Activated CD4-positive, alpha-beta T cell treated with anti-CD3 and anti-CD28 coated beads, Interleukin-2, Interleukin-6, amounts not matched to agents 100 ng/mL and 50 ng/mL, durations not matched to agents 16 hours and 8 hours (primary cell): Measurements from ENCODE around the gene ATXN7L2.

ENCODE experiments used
- DNase-seq: peaks from one replicate; pipeline ENCODE4 v3.0.0-alpha.2; 2020

Gene ATXN7L2

DNA sequence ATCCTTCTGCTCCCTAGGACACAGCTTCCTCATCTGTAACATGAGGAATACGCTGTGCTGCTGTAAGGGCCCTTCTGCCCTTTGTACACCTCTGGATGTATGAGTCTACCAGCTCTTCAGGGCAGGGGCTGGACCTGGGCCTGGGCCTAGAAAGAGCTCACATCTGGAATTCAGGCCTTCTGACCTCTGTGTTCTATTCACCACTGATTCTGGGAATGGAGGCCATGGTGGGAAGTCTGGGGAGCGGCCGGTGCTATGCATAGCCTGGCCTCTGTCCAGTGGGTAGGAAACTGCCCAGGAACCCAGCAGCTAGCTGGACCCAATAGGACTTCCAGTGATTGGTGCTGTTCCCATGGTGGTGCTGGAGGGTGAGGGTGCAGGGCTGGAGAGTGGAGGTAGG, 45.0 kb downstream of the ATXN7L2 start:
- DNase-seq: no peak

DNA sequence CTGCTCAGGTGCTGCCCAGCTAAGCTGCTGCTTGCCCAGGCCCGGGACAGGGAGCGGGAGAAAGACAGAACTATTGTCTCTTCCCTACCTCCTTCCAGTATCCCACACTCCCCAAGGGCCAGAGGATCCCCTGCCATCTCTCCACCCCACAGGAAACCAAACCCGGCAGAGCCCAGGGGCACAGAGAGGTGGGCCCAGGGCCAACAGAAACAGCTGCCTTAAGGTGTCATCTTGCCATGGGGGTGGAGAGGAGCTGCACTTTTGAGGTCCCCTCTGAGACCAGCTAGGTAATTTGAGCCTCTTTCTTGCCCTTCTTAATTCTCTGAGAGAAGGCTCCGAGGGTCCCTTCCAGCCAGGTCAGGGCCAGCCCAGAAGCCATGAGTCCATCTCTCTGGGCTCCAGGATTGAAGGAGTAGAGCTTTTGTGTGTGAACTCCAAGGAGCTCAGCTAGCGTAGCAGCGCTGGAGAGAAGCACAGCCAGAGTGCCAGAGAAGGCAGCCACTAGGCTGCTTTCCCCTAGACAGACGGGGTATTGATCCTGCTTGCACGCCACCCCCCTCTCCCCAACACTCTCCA, 46.3 kb downstream of the ATXN7L2 start:
- DNase-seq: no peak

DNA sequence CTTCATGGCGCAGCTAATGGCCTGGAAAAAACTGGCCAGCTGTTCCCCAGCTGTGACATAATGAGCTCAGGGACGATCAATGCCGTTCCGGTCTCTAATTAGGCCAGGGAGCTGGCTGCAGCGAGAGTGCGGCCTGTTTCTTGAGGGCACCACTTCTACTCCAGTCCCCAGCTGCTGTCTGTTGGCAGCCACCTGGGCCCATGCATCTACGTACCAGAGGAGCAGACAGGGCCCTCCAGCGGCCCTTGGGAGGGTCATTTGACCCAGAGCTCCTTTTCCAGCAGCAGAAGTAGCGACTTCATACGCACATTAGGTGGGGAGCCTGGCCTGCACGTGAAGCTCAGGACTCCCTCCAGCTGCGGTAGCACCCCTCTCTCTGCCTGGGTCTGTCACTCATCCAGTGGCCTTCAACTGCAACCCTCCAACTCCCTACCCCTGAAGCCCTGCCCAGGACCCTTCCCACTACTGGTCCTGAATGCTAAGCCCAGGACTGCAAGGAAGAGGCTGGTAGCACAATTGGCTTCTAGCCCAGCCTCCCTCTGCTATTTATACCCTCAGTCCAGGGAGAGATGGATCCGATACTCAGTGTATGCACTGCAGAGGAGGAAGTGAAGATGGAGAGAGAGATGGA, 46.9 kb downstream of the ATXN7L2 start:
- DNase-seq: no peak

DNA sequence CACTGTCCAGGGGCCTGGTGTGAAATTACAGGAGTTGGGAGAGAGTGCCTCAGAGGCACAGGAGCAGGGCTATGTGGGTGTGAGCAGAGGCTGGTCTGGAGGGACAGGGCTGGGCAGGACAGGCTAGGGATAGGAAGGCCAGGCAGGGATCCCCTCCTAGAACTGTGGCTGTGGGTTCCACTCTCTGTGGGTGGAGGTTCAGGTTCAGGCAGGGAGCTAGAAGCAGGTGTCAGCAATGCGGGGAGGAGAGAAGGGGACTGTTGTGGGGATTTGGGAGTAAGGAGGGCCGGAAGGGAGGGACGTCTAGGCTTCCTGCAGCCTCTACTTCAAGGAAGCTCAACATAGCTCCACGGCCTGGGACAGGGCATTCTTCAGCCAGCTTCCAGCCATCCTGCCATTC, 47.7 kb downstream of the ATXN7L2 start:
- DNase-seq: no peak

DNA sequence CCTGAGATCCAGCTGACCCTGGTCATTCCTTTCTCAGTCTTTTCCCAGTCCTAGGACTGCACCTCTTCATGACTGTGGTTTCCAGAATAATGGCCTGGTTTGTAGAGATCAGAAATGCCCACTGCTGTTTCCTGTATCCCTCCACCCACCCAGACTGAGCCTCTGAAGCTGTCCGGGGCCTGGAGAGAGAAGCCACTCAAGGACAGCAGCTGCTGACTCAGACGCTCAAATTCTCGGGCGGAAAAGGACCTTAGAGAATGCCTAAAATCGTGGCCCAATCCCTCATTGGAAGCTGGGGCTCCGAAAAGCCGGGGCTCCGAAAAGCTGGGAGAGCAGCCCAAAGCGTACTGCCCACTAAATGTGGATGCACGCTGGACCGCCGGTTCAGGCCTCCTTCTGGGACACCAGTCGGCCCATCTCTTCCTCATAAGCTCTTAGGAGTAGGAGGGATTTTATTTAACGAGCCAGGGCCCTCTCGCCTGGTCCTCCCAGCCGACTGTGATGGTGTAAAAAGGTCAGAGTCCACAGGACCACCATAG, 48.2 kb downstream of the ATXN7L2 start:
- DNase-seq: no peak

DNA sequence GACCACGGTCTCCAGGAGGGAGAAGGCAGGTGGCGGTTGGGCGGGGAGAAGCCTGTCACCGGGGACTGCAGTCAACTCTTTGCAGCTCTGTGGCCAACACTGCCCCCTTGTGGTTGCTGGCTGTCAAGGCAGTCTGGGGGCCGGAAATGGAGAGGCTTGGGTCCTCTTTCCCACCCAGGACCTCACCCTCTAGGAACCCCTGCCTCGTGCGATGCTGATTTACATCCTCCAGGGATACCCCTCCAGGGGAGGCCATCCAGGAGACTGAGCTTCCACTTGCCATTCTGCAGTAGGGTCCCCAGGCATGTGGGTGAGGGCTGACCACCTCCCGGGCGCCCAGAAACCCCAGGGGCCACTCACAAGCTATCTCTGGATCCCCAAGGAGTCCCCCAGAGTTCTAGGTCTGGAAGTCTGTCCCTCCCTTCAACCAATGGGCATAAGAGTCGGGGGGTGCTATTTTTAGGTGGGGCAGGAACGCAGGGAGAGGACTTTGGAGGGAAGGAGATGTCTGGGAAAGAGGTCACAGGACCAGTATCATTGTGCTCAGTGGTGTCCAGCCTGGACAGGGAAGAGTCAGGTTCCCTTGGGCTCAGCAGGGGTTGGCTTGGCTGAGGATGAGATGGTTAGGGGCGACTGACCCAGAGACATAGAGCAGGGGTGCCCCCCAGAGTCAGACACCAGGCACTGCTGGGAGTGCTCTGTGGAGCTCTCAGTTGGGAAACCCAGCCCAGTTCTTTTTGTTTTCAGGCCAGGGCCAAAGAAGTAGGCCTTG, 48.8 kb downstream of the ATXN7L2 start:
- peak; percentile 93 for DNase-seq

DNA sequence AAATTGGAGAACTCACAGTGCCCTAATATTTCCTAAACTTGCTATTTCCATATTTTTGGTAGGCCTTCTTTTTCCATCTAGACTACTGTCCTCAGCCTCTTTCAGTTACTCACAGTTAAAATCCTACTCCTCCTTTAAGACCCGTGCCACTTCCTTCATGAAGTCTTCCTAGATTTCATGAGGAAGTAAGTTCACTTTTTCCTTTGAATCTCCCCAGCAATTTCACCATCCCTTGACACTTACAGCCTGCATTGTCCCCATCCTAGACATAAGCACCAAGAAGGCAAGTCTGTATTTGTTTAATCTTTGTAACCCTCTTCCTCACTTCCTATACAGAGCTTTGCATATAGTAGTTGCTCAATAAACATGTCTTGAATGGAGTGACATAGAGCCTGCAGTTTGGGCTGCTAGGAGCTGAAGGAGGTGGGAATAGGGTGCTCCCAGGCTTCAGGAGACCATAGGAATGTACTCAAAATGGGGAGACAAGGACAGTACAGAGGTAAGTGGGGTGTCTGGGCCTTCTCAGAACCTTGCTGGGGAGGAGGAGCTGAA, 50.7 kb downstream of the ATXN7L2 start:
- DNase-seq: no peak

DNA sequence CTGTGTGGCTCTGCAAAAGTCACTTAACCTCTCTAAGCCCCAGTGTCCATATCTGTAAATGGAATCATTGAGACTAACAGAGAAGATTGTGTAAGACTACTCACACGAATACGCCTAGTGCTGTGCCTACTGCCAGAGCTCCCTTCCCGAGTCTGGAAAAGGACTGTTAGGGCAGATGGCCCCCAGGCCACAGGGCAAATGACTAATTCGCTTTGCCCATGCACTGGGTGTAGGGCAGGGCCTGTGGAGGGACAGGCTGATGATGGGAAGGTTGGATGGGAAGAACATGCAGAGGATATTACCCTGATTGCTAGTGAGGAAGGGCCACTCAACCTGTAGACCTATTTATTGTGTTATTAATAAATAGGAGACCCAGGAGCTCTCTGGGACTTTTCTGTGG, 51.8 kb downstream of the ATXN7L2 start:
- no peak for DNase-seq

DNA sequence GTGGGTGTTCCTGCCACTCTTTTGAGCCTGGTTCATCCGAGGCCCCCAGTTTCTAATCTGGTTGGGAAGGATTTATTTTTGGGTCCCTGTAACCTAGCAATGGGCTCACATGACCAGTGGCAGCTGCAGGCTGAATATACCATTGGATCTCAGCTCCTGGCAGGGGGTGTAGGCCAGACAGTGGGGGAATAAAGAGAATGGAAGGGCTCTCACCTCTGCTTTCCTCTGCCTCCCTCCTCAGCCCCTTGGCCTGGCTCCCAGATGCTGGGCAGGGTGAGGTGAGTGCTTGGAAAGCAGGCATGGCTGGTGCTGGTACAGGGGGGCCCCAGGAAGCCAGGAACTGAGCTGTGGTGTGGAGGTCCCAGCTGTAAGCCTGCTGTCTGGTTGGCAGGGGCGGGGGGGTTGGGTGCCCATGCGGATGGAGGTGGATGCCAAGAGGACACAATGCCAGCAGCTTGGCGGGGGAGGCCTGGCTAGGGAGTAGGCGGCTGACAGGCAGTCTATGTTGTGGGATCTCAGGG, 52.3 kb downstream of the ATXN7L2 start:
- DNase-seq: no peak

DNA sequence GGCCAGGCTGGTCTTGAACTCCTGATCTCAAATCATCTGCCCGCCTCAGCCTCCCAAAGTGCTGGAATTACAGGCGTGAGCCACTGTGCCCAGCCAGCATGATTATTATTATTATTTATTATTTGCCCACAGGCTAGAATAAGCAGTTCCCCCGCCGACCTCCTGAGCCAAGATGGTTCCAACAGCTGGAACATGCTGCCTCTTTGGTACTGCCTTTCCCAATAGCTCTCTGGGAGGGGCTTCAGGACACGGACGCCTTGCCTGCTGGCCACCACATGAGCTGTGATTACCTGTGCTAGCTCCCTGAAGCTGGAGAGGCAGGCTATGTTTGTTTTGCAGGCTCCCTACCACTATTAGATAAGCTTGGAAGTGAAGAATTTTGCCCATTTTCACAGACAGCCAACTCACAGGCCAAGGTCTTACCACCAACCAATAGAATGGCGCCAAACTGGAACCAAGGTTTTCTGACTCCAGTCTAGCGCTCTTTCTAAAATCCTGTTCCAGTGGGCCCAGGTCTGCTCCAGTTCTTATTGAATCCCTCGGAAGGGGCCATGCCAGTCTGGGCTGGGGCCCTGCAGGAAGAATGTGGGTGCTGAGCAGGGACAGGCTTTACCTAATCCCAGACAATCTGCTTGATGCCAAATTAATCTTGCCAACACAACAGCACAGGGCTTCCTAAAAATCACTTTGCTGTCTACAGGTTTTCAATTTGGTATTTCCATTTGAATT, 53.9 kb downstream of the ATXN7L2 start:
- no peak for DNase-seq

DNA sequence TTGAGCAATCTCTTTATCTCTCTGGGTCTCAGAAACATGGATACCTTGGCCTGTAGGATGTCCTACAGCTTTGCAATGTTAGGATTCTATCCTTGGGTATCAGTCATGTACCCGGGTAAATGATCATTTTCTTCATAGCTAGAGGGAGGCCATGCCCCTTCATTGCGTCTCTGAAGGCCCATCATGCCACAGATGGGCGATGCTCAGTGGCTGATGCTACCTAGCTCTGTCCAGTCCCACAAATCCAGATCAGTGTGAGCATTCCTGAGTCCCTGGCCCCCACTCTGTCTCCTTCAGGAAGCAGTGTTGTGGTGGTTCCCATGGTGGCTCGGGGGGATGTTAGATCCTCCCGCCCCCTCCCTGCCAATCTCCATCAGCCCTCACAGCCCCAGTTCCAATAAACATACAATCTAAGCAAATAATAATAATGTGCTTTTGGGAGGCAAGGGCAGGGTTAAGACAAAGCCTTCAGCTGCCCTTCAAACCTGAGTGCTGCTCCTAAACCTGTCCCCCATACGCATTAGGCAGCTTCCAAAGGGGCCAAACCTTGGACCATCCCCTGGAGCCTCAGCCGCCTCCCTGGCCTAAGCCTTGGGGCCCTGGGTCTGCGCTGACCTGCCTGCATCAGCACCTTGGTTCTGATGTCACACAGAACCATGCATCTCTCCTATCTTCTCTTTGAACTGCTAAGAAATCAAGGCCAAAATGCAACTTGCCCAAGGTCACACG, 55.3 kb downstream of the ATXN7L2 start:
- DNase-seq: no peak

DNA sequence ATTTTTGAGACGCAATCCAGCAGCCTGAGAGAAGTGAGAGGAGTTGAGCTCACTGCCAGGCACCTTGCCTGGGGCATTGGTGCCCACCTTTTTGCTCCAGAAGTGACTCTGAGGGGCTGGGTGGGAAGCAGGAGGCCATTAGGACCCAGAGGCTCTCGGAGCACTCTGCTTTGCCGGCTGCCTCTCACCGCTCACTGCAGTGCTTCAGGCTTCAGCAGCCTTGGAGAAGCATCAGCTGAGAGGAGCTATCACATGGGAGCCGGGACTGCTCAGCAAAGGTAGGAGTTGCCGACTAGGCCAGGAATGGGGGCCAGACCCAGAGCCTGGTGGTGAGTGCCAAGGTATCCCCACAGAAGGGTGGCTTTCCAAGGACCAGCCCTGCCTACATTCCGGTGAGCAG, 56.0 kb downstream of the ATXN7L2 start, which contains the start of gene GPR61:
Gene GPR61 (plus strand): TSS at position 197 of the 400 bp plus-strand sequence. CDS start 3,151 bp downstream, outside the sequence.
- DNase-seq: no peak

DNA sequence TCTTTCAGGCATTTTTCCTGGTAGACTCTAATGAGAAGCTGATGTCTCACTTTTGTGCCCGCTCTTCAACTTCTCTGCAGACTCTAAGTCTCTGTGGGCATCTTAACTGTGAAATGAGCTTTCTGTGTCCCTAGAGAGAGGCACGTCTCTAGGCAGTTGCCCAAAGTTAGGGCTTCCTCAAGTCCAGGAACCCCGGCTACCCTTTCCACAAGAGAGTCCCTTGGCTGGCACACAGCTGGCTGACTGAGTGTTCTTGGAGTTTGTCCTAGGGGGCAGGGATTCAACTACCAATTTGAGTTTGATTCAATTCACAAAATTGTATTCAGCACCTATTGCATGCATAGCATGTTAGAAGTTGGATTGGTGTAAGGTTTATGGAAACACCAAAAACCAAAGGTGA, 57.4 kb downstream of the ATXN7L2 start:
- DNase-seq: no peak
